Omental fat pad (tissue), 4 donors: ENCODE measurements around the gene SPIRE1. TPM values are rescaled to one million over a fixed set of nuclear protein-coding genes. Genes with fewer than 3 reads are reported as not detected.

Experiments
- ATAC-seq: fragments of 150-250 bp; one replicate; pipeline ENCODE4 v1.9.1; 2016; ENCODE audit warnings: mild to moderate bottlenecking, moderate library complexity; ENCODE audit not compliant: low FRiP score
- DNase-seq: peaks from one replicate; pipeline ENCODE4 v3.0.0-alpha.2; 2019; ENCODE audit warnings: low spot score
- CTCF ChIP-seq, 3 donors: fragments of 450-650 bp; IDR thresholded peaks; one replicate each; pipeline ENCODE4 v1.5.1; 2016 to 2017; ENCODE audit warnings: antibody characterized with exemption in 3 of 3, mild to moderate bottlenecking in 3 of 3, moderate library complexity in 2 of 3
- total RNA-seq, 4 donors: library from RNA; depleted of rRNA; stranded (reverse); fragments of >200 nt; gene quantifications; one replicate each; pipeline ENCODE4 v1.1.0, GENCODE V29; 2016

The SPIRE1 gene
- total RNA-seq, 4 donors from 2014 or later, result 16.8 to 29.2 (median 24.8) TPM

DNA sequence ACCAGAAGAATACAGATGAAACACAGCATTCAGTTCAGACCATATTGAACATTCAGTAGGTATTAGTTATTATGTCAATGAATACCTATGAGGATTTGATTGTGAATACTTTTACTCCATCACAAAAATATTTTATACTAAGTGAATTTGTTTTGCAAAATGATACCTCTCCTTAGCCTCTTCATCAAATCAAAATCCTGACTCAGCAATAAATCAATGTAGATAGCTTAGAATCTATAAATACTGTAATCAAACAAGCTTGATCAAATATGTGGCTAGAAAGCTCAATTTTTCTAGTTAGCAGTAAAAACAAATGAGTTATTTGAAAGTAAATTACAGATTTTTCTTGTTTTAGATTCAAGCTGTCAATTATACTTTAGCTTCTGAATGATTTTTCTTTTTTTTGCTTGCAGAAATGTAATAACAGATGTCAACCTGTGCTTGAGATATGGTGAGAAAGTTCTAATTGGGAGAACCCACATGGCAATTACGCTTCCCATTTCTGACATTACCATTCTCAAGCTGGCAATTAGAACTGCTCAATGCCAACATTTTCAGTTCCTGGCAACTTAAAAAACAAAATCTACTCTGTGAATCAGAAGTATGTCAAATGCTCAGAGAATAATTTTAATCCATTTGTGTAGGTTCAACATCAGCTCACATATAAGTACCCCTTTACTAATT is 140.6 kb downstream of the SPIRE1 start:
- no peak for TF ChIP-seq CTCF (IDR thresholded peaks at IDR 0.05)

GRCh38 chr18:12516049-12516630 is 141.8 kb downstream of the SPIRE1 start:
- DNase-seq, result no peak
- no peak for ATAC-seq
- no peak for TF ChIP-seq CTCF (IDR thresholded peaks at IDR 0.05)

More for the DNA sequence above, 140.6 kb downstream of the SPIRE1 start:
- DNase-seq (no peak), ATAC-seq (no peak)

DNA sequence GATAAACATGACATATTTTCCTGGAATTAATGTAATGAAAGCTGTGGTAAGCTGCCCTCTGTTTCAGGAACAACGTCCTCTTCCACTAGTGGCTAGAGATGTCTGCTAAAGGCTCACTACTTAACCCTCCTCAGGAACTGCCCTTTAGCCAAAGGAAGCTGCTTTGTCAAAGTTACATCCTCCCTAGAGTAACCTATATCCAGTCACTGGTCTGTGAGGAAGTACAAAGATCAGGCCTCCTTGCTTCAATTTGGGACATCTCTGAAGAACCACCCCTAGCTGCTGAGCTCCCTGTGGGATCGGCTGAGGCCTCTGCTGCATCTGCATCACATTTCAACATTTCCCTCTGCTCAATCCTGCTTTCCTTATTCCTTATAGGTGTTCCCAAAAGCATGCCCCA is 142.4 kb downstream of the SPIRE1 start:
- DNase-seq (no peak), ATAC-seq (no peak)
- no peak for TF ChIP-seq CTCF (IDR thresholded peaks at IDR 0.05)

DNA sequence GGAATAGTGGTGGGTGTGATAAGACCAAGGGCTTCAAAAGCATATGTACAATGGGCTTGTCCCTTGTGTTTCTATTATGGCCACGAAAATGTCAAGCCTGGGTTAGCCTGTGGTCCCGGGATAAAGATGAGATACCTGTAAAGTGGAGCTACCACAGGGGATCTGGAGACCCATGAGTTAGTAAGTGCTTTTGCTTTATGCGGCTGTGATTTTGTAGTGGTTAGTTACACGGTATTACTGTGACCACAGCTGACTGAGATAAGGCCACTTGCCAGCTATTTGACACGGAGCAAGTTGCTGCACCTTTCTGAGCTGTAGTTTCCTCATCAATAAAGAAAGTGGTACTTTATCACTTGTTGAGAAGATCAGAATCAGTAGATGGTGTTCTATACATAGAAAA is 150.9 kb downstream of the SPIRE1 start:
- TF ChIP-seq CTCF (IDR thresholded peaks at IDR 0.05), result no peak
- no peak for ATAC-seq
- no peak for DNase-seq

DNA sequence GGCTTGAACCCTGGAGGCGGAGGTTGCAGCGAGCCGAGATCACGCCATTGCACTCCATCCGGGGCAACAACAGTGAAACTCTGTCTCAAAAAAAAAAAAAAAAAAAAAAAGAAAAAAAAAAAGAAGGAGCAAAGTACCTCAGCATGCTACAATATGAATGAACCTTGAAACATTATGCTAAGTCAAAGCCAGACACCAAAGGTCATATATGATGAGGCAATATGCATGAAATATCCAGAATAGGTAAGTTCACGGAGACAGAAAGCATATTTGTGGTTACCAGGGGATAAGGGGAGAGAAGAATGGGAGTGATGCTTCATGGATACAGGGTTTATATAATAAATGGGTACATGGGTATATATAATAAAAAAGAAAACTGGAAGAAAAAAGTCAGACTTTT is 156.9 kb downstream of the SPIRE1 start:
- no peak for DNase-seq
- no peak for ATAC-seq
- TF ChIP-seq CTCF (IDR thresholded peaks at IDR 0.05), result no peak

DNA sequence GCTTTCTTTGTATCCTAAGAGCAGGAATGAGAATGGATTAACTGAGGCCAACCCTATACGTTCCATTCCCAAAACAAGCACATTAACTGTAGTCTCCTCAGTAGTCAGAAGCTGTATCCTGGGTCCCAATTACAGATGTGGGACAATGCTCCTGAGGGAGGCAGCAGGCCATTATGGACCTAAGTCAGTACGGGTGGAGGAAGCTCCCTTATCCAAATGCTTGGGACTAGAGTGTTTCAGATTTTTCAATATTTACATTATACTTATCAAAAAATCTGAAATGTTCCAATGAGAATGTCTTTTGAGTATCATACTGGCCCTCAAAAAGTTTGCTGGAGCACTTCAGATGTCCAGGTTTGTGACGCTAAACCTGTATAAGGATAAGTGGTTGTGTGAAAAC is 160.1 kb downstream of the SPIRE1 start:
- DNase-seq, result no peak
- no peak for ATAC-seq
- no peak for TF ChIP-seq CTCF (IDR thresholded peaks at IDR 0.05)

DNA sequence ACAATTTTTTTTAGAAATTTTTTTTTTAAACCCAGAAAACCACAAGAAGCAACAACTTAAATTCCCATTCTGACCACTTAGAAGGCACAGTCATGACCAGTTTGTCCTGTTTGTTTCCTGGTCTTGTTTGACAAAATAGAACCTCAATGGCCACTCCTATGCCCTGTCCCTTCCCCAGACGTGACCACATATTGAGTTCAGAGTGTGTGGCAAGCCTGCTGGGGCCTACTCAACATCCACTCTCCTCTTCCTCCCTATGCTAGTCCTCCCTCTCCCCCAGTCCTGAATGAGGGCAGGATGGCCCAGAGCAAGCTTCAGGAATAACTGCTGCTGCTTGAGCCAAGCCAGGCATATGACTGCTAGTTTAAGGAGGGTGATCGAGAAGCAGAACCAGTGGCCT is 160.6 kb downstream of the SPIRE1 start:
- no peak for ATAC-seq

More for the DNA sequence above, 160.6 kb downstream of the SPIRE1 start:
- no peak for DNase-seq
- TF ChIP-seq CTCF (IDR thresholded peaks at IDR 0.05), result no peak
